Measurements from ENCODE around the gene ZDHHC14.

The ZDHHC14 gene

DNA sequence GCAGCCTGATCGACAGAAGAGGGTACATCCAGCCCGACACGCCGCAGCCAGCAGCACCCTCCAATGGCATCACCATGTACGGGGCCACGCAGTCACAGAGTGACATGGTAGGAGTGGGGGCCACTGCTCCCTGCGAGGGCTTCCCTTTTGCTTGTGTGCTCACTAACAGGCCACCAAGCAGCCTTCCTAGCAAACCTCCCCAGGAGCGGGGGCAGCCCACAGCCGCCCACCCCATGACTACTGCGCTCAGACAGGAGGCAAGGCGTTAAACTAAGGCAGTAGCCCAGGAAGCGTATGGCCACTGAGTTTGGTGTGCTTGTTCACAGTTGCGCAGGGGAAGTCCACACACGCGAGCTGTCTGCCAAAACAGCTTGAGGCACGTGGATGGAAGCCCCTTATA lies 272.5 kb downstream of the ZDHHC14 start:
- no peak for DNase-seq

DNA sequence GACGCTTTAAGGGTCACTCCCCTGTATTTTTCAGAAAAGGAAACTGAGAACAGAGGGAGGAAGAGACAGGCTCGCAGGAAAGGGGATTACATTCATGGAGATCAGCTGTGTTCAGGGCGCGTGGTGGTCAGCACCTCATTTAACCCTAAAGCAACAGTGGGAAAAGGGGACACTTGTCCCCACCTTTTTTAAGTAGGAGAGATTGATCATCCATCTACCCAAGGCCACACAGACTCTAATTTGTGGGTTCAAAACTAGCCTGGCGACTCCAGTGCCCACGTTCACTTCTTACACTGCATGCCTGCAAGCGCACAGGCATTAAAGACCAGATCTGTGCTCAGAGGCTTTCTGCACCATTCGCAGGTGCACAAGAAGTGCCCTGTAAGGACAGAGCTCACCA lies 274.1 kb downstream of the ZDHHC14 start:
- DNase-seq: no peak

DNA sequence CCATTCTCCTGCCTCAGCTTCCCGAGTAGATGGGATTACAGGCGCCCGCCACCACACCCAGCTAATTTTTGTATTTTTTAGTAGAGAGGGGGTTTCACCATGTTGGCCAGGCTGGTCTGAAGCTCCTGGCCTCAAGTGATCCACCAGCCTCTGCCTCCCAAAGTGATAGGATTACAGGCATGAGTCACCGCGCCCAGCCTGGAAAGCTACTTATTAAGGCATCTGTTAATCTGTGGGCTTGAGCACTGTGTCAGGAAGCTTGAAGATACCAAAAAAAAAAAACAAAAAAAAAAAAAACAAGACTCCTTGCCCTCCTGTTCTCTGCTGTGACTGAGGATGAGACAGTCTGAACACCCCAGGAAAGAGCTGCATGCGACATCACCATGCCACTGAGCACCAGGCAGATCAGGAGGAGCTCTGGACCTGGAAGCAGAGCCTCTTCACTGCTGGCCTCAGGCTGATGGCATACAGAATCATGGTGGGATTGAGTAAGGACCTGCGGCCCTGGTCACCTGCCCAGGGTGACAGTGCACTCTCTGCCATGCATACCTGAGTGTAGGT lies 275.5 kb downstream of the ZDHHC14 start:
- no peak for DNase-seq

DNA sequence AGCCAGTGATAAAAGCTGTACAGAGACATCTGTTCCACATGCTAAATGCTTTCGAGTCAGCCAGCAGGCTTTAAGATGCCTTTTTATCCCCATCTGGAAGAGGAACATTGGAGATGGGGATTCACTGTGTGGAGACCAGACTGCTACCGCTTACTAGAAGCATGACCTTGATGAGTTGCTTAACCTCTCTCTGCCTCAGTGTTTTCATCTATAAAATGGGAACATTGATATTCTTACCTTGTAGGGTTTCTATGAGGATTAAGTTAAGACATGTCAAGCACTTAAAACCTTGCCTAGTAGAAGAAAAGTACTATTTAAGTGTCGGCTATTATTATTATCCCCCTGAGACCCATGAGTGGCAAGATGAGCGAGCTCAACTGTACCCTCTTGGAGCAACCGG lies 276.8 kb downstream of the ZDHHC14 start:
- no peak for DNase-seq

DNA sequence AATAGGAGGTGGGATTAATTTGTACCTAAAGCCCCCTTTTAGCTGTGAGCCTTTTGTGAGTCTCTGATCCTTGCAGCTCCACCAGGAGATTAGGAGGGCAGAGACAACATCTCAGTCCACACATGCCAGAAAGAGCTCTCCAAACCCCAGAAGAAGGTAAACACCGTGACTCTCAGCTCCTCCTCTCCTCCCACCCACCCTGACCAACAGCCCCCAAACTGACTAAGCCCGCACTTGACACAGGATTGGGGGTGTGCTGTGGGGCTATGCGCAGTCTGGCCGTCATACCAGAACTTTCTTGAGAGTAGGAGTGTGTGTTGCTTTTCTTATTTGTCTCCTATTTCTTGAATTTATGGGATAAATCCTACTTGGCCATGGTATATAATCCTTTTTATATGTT lies 277.3 kb downstream of the ZDHHC14 start:
- no peak for DNase-seq

DNA sequence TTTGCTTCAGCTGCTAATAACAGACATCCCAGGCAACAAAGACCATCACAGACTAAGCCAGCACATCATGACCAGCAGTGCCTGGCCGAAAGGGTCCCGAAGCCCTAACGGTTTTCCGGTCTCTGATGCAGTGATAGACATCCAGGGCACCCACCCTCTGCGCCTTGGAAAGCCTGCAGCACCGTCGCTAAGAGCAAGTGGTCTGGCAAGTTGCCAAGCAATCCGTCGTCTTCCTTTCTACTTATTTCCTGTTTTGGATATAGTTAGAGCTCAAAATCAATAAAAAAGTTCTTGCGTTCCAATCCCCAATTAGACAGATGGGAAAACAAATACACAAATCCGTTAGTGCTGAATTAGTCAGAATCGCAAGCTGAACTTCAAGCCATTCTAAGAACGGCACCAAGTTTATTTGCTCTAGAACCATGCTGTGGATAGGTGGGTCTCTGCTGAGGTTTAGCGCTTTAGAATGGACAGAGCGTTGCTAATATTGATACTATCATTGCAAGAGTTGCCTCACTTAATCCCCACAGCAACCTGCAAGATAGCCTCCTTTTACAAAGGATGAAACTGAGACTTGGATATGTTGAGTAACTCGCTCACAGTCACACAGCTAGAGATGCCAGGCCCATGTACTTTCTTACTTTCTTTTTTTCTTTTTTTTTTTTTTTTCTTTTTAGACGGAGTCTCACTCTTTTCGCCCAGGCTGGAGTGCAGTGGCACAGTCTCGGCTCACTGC lies 278.7 kb downstream of the ZDHHC14 start:
- no peak for DNase-seq

DNA sequence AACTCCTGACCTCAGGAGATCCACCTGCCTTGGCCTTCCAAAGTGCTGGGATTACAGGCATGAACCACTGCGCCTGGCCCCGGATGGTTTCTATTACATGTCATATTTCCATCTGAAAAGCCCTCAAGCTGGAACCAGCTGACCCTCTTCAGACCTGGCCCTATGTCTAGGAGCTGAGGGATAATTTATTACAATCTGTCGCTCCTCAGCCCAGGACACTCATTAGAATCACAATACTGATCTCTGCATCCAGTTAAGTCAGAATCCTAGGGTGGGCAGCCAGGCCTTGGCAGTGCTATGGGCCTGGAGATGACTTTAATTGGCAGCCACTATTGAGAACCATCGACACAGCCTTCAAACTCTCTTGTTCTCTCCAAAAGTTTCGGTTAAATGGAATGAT lies 279.4 kb downstream of the ZDHHC14 start:
- DNase-seq: no peak

DNA sequence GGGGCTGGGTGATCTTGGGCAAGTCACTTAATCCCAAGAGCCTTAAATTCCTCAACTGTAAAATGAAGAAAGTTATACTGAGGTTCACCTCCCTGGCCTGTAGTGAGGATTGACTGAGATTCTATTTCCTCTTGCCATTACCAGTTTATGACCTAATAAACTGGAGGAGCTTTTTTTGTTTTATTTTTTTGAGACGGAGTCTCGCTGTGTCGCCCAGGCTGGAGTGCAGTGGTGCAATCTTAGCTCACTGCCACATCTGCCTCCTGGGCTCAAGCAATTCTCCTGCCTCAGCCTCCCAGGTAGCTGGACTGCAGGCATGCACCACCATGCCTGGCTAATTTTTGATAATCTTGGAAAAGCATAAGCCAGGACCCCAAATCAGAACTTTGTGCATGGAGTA lies 280.7 kb downstream of the ZDHHC14 start:
- no peak for DNase-seq

DNA sequence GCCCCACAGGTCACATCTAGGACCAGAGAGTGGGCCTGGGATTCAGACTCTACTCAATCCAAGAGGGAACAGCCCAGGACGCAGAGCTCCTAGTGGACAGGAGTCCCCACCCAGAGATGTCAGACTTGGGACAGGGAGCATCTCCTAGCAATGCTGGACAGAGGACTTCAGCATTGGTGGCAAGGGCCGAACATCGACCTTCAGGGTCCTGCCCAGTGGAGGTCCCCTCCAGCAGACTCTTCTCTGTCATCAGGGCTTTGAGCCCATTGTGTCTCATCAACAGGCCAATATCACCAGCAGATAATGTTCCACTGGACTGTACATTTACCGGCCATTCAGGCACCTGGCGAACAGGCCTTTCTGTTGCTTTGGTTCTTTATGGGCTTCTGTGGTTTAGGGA lies 282.3 kb downstream of the ZDHHC14 start:
- DNase-seq: no peak

DNA sequence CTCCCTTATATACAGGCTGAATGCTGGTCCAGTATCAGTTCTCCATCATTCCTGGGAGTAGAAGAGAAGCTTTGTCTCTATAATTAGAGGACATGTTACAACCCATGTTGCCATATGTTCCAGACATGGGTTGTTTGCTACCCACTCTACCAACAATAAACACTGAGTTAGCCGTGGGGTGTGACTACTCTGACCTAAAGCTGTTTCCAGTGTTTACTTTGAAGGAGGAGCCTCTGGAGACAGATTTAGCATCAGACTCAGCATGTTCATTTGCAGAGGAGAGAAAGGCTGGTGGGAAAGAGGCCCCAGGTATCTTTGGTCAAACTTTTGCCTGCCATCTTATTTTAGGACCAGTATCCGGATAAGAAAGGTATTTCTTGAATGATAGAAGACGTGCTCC lies 284.2 kb downstream of the ZDHHC14 start:
- DNase-seq: no peak

DNA sequence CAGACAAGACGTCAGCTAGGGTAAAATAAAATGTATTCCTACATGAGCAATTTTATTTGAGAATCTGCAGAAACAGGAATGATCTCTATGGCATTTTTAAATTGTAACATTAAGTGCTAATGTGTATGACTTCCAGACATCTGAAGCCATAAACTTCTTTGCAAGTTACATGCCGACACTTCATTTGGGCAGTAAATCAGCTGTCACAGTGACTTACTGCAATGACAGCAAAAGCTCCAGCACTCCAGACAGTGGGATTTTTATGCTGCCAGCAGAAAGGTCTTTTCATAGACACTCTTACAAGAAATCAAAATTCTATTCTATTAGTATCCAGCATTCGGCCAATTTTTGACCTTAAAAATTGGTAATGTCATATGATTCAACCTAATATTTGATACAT lies 285.7 kb downstream of the ZDHHC14 start:
- no peak for DNase-seq

DNA sequence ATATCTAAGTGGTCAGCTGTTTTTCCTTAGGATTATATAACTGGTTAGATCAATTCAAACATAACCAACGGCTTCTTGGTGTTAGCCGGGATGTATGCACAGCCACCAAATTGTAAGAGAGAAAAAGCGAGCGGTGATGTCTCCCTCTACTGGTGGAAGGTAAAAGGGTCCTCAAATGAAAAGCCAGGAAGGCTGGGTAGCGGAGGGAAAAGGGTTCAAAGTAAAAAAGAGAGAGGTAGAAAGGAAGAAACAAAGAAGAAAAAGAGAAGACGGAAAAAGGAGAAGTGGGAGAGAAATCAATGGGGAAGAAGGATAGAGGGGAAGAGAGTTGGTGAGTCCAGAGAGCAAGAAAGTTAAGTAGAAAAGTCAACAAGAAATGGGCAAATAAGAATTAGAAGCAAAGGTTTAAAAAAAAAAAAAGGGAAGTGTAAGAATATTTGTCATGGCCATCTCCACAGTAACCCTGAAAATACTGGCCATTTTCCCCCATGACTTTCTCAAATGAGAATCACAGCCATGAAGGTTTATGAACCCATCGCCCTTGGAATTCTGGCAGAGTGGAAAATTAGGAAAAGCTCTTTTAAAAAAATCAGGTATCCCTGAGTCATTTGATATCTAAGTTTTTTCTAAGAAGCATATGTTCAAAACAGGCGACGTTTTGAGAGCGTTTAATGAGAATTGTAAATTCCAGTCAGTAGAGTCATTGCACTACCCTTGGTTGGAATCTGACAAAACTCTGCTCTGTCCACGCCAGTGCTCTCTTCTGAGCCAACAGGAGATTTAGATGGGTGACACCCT lies 286.4 kb downstream of the ZDHHC14 start:
- peak; percentile 57 for DNase-seq

DNA sequence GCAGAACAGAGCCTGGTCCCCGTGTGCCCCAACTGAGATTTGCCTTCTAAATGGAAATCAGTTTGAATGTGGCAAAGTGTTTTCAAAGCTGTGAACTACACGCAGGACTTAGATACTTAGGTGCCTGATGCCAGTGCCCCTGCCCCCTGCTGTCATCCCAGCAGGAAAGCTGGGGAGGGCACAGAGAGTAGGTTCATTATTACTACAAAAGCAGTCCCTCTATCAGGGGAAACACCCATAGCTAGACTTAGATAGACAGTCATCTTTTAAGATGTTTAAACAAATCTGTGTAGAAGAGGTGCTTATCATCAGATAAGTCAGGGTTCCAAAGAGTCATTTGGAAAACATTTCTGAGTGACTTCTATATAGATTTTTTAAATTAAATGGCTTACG lies 287.0 kb downstream of the ZDHHC14 start:
- no peak for DNase-seq

DNA sequence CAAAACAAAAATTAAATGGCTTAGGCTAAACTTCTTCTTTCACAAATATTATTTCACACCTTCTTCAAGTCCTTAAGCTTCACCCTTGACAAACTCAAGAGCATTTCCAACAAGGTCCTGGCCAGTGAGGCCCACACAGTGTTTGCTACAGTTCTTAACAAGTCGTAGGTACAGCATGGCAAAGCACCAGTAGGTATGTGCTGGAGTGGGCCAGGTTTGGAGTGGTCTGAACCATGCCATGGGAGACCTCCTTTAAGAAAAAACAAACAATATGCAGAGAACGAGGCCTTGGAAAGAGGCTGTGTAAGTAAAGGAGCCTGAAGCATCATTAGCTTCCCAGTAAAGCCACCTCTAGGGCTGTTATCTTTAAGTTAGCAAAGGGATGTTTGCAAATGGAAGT lies 287.7 kb downstream of the ZDHHC14 start:
- DNase-seq: no peak

DNA sequence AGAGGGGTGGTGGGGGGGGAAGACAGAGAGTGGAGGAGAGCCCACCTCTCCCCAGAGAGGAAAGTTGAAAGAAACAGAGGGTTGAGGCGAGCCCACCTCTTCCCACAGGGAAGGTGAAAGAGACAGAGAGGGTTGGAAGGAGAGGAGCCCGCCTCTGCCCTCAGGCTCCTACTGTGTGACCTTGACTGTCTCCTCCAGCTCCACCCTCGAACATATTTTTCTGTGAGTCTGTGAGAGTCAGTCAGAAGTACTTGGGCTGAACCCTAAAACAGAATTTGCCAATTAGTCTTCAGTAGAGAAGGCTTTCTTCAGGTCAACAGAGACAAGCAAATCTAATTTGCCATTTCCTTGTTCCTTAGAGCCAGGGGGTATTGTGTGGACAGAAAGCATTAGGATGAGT lies 288.3 kb downstream of the ZDHHC14 start:
- no peak for DNase-seq

DNA sequence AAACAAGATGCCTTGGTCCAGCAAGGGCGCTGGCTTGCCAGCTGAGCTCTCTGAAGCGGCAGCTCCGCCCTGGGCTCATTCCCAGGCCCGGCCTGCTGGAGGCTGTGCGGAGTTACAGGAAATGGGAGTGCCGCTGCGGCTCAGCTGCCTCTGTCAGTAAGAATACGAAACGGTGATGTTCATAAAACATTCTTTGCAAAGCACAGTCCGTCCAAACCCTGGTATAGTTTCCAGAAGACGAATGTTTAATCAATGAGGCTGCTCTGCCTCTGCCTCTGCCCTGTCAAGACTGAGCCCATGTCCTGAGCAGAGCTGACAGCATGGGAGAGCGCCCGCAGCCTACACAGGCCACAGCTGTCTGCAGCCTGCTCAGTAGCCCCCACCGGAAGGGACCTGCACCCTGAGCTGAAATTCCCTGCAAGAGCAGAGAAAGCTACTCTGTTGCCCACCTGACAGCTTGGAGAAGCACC lies 288.8 kb downstream of the ZDHHC14 start:
- no peak for DNase-seq

DNA sequence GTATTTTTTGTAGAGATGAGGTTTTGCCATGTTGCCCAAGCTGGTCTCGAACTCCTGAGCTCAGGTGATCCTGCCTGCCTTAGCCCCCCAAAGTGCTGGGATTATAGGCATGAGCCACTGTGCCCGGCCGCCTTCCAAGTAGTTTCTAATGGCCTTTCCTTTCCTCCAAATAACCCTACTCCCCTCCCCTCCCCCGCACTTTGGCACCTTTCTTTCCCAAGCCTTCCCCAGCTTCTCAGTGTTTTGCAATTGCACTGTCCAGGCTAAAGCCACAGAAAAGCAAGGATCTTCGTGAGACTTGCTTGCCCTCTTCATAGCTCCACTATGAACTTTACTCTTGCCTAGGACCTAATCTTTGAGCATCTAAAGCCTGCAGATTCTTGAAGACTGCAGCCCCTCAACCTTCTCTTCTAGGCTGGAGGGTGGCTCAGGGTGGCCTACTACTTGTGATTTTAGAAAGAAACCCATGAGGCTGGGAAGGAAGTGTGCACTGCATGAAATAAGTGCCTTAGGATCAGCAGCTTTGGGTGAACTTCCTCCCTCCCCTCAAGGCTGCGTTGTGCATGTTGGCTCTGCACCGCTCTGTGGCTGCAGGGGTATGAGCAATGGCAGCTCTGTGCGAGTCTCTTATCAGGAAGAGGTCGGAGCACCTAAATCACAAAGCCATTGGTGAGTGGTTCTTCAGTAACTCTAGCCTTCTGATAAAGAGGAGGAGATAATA lies 289.6 kb downstream of the ZDHHC14 start:
- no peak for DNase-seq

DNA sequence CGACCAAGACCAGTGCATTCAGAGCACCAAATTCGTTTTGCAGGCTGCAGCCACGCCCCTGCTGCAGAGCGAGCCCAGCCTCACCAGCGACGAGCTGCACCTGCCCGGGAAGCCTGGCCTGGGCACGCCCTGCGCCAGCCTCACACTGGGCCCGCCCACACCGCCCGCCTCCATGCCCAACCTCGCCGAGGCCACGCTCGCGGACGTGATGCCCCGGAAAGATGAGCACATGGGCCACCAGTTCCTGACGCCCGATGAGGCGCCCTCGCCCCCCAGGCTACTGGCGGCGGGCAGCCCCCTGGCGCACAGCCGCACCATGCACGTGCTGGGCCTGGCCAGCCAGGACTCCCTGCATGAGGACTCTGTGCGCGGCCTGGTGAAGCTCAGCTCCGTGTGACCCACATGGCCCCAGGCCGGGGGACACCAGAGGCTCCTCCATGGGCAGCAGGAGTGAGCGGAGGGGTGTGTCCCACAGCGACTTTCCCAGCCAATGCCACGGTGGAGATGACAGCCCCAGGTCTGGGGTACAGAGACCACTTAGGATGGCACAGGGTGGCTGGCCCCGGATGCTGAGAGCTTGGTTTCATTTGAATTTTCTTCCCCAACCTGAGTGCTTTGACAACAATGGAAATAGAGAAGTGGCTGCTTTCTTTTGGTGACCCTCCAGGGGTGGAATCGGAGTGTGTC lies 291.9 kb downstream of the ZDHHC14 start:
- DNase-seq: no peak

DNA sequence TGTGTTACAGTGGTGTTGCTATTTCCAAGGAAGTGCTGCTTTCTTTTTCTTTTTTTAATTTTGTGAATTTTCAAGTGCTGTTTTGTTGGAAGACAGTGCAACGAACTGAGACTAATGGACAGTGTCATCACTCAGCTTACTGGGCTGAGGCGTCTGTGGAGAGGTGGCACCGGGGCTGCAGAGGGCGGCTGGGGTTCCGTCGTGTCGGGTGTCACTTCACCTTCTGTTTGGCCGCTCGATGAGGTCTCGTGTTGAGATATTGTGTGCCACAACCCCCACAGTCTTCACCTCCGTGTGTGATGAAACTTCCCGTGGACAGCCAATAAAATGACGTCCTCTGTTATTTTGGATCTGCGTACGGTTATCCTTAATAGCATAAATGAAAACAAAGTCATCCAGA lies 292.6 kb downstream of the ZDHHC14 start:
- no peak for DNase-seq

DNA sequence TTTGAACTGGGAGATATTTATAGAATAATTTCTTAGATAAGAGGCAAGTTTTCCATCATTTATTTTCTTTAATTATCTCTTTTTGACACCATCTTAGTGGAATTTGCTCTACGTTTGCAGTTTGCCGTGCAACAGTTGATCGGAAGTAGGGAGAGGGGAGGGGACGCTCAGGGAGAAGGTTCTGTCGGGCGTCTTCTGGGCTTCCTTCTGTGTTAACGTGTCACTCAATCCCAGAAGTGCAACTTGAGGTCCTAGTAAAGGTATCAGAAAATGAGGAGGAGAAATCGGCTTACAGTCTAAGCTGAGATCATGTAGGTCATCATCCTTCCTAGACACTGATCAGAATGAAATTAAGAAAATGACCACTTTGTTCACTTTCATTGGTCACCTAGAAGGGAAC lies 293.1 kb downstream of the ZDHHC14 start:
- DNase-seq: no peak

DNA sequence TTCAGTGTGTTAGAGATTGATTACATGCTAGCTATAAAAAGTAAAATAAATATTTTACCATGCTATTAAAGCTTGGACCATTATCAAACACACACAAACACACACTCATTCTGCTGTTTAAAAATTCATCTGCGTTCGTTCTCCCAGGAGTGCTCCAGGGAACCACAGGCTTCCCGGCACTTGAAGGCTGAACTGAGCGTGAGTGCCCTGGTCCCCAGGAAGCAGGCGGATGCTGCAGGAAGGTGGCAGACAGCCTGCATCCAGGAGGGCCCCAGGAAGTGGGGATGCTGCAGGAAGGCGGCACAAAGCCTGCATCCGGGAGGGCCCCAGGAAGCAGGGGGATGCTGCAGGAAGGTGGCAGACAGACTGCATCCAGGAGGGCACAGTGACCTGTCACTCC lies 294.8 kb downstream of the ZDHHC14 start:
- no peak for DNase-seq

DNA sequence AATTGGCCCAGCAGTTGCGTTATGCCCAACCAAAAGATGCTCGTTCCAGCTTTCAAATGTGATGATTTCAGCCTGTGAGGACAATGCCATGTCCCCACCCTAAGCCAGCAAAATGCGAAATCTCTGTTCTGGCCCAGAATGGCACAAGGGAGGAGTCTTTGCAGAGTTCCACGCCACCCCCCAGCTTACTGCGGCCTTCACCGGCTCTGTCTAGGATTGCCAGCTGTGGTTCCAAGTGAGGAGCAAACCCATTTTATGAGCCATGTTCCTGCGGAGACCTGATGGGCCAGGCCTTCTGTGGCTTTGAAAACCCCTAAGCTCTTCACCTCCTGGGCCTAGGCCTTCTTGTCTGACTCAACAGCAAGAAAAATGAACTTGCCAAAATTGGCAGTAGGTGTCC lies 295.3 kb downstream of the ZDHHC14 start:
- no peak for DNase-seq

DNA sequence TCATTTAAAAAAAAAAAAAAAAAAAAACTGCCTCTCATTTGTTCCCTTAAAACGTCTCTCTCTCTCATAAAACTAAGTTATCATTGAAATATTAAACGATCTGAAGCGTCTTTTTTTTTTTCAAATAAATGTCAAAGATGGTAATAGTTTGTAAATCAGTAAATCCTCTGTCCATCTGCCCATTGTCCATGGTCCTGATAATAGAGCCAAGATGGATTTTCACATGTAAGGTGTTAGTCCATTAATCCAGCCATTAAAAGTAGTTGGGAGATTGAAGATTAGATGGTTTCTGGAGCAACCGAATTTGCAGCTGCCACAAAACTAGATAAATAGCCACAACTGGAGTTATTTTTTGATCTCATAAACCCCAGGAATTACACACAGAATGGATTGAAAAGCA lies 296.2 kb downstream of the ZDHHC14 start:
- no peak for DNase-seq
